GM12873 (cell line): ENCODE measurements around the gene C18orf54.

Experiments used
- TF ChIP-seq, protein P1 (sequence below): IDR thresholded peaks from 2 replicates; pipeline ENCODE4 v1.5.1; 2012; ENCODE audit warnings: low read depth, mild to moderate bottlenecking, moderate library complexity, low read length, control low read depth; ENCODE audit not compliant: insufficient read depth; ENCODE audit errors: missing control alignments

The C18orf54 gene

DNA sequence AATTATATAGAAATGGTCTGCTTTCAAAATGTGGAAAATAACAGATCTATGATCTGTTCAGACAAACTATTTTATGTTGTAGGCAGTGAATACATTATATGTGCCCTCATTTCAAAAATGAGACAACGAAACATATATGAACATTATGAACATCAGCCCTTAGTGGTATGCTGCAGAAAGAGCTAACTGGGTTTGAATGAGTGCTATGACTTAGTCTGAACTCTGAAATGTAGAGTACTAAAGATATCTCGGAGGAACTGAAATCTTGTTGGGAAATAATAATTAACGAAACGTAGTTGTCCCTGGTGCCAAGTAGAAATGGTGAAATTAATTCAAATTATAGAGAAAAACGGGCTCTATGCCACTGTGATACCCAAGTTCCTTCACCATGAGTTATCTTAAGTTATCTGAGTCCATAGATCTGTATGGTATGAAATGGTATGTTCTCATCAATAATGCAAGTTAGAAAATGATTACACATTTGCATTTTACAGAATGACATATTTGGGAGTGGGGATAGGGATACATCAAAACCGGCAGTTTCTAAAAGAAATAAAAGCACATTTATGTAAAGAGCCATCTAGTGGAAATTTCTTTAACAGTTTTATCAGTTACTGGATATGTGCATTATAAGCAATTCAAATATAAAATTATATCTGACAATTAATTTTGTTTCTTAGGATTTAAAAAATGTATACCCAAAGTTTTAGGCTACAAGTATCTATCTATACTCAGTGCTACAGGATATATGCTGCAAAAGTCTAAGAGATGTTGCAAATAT lies 26.7 kb upstream of the C18orf54 start:
- TF ChIP-seq, protein P1, sequence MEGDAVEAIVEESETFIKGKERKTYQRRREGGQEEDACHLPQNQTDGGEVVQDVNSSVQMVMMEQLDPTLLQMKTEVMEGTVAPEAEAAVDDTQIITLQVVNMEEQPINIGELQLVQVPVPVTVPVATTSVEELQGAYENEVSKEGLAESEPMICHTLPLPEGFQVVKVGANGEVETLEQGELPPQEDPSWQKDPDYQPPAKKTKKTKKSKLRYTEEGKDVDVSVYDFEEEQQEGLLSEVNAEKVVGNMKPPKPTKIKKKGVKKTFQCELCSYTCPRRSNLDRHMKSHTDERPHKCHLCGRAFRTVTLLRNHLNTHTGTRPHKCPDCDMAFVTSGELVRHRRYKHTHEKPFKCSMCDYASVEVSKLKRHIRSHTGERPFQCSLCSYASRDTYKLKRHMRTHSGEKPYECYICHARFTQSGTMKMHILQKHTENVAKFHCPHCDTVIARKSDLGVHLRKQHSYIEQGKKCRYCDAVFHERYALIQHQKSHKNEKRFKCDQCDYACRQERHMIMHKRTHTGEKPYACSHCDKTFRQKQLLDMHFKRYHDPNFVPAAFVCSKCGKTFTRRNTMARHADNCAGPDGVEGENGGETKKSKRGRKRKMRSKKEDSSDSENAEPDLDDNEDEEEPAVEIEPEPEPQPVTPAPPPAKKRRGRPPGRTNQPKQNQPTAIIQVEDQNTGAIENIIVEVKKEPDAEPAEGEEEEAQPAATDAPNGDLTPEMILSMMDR: no peak

DNA sequence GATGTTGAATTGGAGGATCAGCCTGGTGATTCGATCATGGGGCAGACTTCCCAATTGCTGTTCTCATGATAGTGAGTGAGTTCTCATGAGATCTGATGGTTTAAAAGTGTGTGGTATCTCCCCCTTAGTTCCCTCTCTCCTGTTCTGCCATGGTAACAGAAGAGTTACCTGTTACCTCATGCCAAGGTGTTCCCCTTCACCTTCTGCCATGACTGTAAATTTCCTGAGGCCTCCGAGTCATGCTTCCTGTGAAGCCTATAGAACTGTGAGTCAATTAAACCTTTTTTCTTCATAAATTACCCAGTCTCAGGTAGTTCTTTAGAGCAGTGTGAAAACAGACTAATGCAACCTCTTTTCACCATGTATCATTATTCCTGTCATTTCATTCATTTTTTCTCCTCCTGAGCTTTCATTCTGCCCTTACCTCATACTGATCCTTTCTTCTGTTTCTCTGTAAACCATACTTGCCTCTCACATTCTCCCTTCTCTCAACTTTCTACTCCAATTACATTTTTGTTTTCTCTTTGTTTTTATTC lies 22.0 kb upstream of the C18orf54 start:
- TF ChIP-seq, protein P1: no peak

DNA sequence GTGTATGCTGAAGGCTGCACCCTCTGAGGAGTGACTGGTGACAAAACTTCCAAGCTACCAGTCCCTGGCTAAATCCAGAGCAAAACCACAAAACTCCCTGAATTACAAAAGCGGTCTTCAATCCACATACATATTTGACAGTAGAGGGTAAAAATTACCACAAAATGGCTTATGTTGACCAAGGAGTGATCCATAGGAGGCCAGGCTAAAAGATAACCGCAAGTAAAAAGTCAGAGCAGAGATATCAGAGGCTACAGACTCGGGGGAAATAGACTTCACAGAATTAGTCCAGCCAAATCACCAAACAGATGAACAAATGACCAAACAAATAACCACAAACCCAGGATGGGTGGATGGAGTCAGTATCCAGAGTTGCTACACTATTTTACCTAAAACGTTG lies 19.5 kb upstream of the C18orf54 start:
- TF ChIP-seq, protein P1: no peak

DNA sequence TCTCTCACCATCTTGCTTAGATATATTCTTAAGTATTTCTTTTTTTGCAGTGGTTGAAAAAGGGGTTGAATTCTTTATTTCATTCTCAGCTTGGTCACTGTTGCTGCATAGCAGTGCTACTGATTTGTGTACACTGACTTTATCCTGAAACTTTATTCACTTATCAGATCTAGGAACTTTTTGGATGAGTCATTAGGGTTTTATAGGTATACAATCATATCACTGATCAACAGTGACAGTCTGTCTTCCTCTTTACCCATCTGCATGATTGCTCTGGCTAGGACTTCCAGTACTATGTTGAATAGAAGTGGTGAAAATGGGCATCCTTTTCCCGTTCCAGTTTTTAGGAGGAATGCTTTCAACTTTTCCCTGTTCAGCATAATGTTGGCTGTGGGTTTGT lies 6.5 kb upstream of the C18orf54 start:
- TF ChIP-seq, protein P1: no peak

DNA sequence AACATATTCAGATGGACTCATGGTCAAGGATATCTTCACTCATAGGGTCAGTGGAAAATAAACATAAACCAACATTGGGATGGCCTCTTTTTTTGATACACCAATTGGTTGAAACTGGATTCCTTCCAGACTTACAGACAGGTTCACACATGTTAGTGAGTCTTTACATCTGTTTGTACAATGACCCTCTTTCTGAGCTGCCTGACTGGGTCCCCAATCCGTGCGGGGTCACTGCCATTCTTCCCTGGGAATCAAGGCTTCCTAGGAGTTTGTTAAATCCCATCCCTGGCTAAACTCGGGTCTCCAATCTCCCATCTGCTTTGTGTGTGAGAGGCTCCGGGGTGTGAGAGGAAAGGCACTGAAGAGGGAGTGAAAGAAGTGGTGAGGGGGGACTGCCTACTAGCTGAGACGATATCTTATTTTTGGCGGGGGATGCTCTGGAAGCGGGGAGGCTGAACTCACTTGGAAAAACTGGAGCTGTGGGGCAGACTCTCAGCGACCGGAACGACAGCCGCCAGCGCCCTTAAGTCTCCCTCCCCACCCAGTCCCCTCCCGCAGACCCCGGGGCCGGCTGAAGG lies 535 bp upstream of the C18orf54 start:
- TF ChIP-seq, protein P1: no peak

DNA sequence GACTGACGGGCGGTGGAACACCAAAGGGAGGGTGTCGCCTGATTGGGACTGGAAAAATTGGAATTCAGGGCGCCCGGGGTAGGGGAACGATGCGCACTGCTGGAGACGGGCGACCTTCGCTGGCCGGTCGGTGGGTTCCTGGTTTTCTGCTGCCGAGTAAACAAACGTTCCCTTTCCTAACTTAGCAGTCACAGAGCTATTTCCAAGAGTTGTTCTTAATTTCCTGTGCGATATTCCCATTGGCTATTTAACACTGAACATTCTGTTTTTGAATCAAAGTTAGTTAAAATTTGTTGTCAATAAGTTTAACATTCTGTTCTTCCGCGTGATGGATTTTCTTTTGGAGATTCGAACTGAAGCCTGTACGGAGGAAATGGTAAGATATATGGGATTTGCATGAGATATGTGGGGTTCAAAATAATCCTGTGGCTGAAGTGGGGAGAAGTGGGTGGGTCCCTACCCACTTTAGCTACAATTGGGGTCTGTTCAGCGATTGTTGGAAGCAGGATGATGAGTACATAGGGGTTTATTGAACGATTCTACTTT lies 862 bp downstream of the C18orf54 start:
- TF ChIP-seq, protein P1: no peak

DNA sequence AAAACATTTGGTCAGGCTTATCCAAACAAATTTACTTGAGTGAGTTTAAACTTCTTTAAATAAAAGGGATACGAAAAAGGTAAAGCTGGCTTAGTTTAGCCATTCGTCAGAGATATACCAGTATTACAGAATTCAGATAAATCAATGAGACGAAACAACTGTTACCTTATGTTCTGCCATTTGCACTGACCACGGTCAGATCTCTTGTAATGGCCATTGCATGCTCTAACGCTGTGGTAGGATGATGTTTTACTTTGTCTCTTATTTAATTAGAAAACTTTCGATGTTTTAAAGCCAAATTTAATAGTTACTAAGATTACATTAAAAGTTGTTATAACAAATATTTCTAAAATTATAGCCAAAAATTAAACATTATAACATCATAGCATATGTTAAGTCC lies 1.5 kb downstream of the C18orf54 start:
- TF ChIP-seq, protein P1: no peak
